Measurements from ENCODE around the gene OR10T2.
"Not testable (repeated sequence)": the region's sequence is repeated elsewhere in the genome, so short reads cannot be mapped to it uniquely, and the experiment has no call there.

Gene OR10T2

GRCh38 chr1:158355773-158356285, 43.4 kb downstream of the OR10T2 start:
- no peak for DNase-seq

DNA sequence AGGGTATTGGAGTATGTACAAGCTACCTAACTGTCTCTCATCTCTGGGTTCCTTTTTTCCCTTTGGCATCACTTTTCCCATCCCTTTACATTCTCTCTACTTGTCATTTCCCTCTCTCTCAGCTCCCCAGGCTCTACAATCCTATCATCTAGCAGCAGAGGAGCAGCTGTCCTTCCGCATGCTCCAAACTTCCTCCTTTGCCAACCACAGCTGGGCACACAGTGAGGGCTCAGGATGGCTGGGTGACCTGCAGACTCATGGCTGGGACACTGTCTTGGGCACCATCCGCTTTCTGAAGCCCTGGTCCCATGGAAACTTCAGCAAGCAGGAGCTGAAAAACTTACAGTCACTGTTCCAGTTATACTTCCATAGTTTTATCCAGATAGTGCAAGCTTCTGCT, 45.0 kb downstream of the OR10T2 start:
- no peak for DNase-seq

DNA sequence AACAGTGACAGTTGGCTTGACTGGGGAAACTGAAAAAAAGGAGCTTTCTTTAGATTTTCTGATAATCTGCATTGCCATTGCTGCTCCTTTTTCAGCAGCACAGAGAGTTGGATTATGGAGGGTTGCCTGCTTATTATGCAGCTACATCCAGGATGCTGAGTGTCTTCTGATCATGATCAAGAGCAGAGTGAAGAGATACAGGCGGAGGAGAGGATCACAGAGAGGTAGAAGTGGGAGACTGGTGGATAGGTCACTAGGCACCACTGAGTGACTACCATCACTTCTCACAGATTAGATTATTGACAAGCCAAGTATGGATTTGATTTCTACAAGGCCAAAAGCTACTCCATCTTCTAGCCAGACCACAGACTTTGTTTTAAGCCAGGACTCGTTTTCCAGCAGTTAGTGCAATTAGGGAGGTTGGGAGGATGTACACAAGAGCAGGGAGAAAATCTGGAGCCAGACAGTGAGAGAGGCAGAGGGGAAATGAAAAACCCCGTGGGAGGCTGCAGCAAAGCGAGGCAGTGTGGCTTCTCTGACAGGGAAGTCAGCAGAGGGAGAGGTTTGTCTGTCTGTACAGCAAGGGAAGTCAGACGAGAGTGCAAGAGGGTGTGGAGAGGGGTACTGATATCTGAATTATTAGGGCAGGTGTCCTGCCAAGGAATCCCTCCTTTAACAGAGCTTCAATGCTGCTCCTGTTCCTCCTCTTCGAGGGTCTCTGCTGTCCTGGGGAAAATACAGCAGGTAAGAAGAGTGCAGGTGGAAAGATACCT, 45.8 kb downstream of the OR10T2 start, which contains the start of gene CD1E:
TSS of gene CD1E (plus strand) at position 592 of the 773 bp plus-strand sequence. CDS start at position 687, 95 bp downstream.
- no peak for DNase-seq

- not testable (repeated sequence) for DNase-seq
Observed at GRCh38 chr1:158348946-158349345, 50.3 kb downstream of the OR10T2 start.
